DND-41 (cell line): Measurements from ENCODE around the gene BASP1.
A peak's percentile ranks its signal among the peaks of the same experiment; 100 is the strongest.

Experiments used
- ATAC-seq: fragments of 200-7000 bp; cut with Tn5 transposase; 3 replicates; pipeline ENCODE4 v1.9.1; 2021; ENCODE audit warnings: low read depth; ENCODE audit not compliant: insufficient read depth
- DNase-seq: peaks from one replicate; pipeline ENCODE4 v3.0.0-alpha.2; 2020
- H2AFZ ChIP-seq: 2 replicates; pipeline ENCODE4 v1.6.0; 2012; ENCODE audit warnings: low read depth, low read length
- H3K27ac ChIP-seq: 2 replicates; pipeline ENCODE4 v1.5.1; 2012; ENCODE audit warnings: low read length, inconsistent platforms
- H3K27me3 ChIP-seq: fragments of 200-600 bp; sonication (generic); 2 replicates; pipeline ENCODE4 v1.6.0; 2012; ENCODE audit warnings: low read length, mild to moderate bottlenecking, inconsistent platforms; ENCODE audit not compliant: insufficient read depth, poor library complexity
- H3K36me3 ChIP-seq: 2 replicates; pipeline ENCODE4 v1.5.1; 2012; ENCODE audit warnings: low read length, inconsistent platforms; ENCODE audit not compliant: insufficient read depth
- H3K4me1 ChIP-seq: 2 replicates; pipeline ENCODE4 v1.5.1; 2012; ENCODE audit warnings: mild to moderate bottlenecking, low read length; ENCODE audit not compliant: insufficient read depth
- H3K4me2 ChIP-seq: 2 replicates; pipeline ENCODE4 v1.6.0; 2012; ENCODE audit warnings: mild to moderate bottlenecking, moderate library complexity, low read length, inconsistent platforms; ENCODE audit not compliant: insufficient read depth
- H3K4me3 ChIP-seq, 2 experiments: fragments of 200-600 bp in 1 of 2; shearing (Covaris generic) in 1 of 2; 2 replicates each; pipeline ENCODE4 v1.5.1; 2012 to 2016; ENCODE audit warnings: inconsistent platforms in 2 of 2, low read length in 2 of 2, mild to moderate bottlenecking in 2 of 2, low read depth in 1 of 2, moderate library complexity in 1 of 2
- H3K79me2 ChIP-seq: 2 replicates; pipeline ENCODE4 v1.6.0; 2012; ENCODE audit warnings: low read length, inconsistent platforms; ENCODE audit not compliant: insufficient read depth
- H3K9ac ChIP-seq: 2 replicates; pipeline ENCODE4 v1.6.0; 2012; ENCODE audit warnings: low read depth, mild to moderate bottlenecking, inconsistent platforms, low read length, moderate library complexity
- H3K9me3 ChIP-seq: 2 replicates; pipeline ENCODE4 v1.5.1; 2012; ENCODE audit warnings: low read length, moderate library complexity, mild to moderate bottlenecking, inconsistent platforms; ENCODE audit not compliant: insufficient read depth, severe bottlenecking
- H4K20me1 ChIP-seq: 2 replicates; pipeline ENCODE4 v1.6.0; 2012; ENCODE audit warnings: low read length; ENCODE audit not compliant: insufficient read depth
- EZH2 ChIP-seq: IDR thresholded peaks from 3 replicates; pipeline ENCODE4 v1.6.1; 2012; ENCODE audit warnings: borderline replicate concordance, low read depth, mild to moderate bottlenecking, moderate library complexity, low read length, inconsistent platforms; ENCODE audit not compliant: severe bottlenecking
- TF ChIP-seq, protein P1 (sequence below): IDR thresholded peaks from 2 replicates; pipeline ENCODE4 v1.5.1; 2012; ENCODE audit warnings: borderline replicate concordance, low read length, moderate library complexity, mild to moderate bottlenecking; ENCODE audit not compliant: poor library complexity, severe bottlenecking; ENCODE audit errors: extremely low read depth

The BASP1 gene

DNA sequence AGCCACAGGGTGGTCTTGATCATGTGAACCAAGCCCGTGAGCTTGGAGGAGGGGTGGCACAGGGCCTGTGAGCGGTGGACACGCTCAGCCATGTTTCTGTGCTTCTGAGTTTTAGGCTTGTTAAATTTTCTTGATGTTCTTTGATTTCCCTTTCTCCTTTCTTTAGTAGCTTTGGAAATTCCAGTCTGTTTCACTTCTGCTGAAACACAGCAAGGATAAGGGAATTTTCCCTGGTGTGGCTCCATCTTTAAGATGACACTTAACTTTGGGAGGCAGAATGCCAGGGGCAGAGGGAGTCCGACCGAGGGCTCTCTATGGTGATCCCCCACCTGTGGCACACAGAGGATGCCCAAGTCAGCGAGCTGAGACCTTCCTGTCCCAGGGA, 29.7 kb upstream of the BASP1 start:
- no peaks in the 10 kb centered on the region for H3K4me1 ChIP-seq
- no peak overlapping the region for H3K4me2 ChIP-seq
- no peak for ATAC-seq

DNA sequence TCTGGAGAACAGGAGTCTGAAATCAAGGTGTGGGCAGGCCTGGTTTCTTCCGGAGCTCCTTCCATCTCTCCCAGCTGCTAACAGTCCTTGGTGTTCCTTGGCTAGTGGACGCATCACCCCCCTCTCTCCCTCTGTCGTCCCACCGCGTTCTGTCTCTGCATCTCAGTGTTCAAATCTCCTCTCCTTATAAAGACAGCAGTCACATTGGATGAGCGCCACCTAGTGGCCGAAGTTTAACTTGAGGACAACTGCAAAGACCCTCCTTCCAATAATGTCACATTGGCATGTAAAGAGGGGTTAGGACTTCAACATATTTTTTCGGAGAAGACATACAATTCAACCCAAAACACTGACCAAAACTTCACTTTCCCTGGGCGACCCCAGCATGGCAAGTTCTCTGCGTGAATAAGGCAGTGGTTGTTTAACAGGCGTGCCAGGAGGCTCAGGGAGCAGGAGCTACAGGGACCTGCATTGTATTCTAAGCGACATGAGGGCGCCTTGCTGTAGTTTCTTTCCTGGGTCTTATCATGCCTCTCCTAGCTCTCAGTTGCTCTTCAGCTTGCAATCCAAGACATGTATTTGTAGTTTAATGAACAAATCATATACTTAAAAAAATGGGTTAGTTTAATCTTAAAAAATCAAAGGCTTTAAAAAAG, 27.9 kb upstream of the BASP1 start:
- peak; percentile 87 for ATAC-seq
- Histone ChIP-seq H3K79me2 (no peaks in the 10 kb centered on the region), H2AFZ (no peak overlapping the region)

More for the DNA sequence above, 29.7 kb upstream of the BASP1 start:
- Histone ChIP-seq H3K4me3 (no peak overlapping the region), H3K27me3 (no peaks in the 10 kb centered on the region), H3K79me2 (no peaks in the 10 kb centered on the region), H3K36me3 (no peaks in the 10 kb centered on the region), H3K27ac (no peak overlapping the region), H3K9me3 (no peaks in the 10 kb centered on the region), H3K9ac (no peak overlapping the region), H2AFZ (no peak overlapping the region), H4K20me1 (no peaks in the 10 kb centered on the region)
- no peak for DNase-seq
- TF ChIP-seq, protein P1, sequence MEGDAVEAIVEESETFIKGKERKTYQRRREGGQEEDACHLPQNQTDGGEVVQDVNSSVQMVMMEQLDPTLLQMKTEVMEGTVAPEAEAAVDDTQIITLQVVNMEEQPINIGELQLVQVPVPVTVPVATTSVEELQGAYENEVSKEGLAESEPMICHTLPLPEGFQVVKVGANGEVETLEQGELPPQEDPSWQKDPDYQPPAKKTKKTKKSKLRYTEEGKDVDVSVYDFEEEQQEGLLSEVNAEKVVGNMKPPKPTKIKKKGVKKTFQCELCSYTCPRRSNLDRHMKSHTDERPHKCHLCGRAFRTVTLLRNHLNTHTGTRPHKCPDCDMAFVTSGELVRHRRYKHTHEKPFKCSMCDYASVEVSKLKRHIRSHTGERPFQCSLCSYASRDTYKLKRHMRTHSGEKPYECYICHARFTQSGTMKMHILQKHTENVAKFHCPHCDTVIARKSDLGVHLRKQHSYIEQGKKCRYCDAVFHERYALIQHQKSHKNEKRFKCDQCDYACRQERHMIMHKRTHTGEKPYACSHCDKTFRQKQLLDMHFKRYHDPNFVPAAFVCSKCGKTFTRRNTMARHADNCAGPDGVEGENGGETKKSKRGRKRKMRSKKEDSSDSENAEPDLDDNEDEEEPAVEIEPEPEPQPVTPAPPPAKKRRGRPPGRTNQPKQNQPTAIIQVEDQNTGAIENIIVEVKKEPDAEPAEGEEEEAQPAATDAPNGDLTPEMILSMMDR: no peak
- TF ChIP-seq EZH2: no peak

DNA sequence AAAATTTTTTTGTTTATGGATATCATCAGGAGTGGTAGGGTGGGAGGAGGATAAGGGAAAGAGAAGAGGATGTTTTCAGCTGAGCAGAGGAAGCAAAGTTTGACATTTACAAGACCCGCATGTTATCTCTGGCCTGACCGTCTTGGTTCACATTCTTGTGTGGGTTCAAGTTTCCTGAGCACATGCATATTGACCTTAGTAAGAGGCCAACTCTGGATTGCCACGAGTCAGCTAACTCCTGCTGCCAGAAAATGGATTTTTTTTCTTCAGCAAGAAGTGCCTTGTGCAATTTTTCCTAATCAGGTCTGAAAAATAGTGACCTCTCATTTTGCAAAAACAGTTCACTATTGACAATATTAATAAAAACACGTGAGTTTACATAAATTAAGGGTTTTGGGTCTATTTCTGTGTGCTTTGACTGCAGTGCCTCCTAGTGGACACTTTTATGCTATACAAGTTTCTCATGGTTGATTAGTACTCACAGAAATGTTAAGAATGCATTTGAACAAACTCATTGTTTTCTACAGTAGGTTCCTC, 27.1 kb upstream of the BASP1 start:
- ATAC-seq: no peak; the same call in 2 of the 3 replicates
- Histone ChIP-seq H3K9ac (no peak overlapping the region), H3K79me2 (no peaks in the 10 kb centered on the region), H2AFZ (no peak overlapping the region), H3K4me1 (no peaks in the 10 kb centered on the region), H4K20me1 (no peaks in the 10 kb centered on the region), H3K4me3 (no peak overlapping the region), H3K9me3 (no peaks in the 10 kb centered on the region), H3K4me2 (no peak overlapping the region), H3K27me3 (no peaks in the 10 kb centered on the region), H3K27ac (no peak overlapping the region), H3K36me3 (no peaks in the 10 kb centered on the region)
- DNase-seq: no peak
- no peak for TF ChIP-seq EZH2
- TF ChIP-seq, protein P1: peak; percentile 70

More for the DNA sequence above, 27.9 kb upstream of the BASP1 start:
- no peak for TF ChIP-seq EZH2
- TF ChIP-seq, protein P1: peak; percentile 88
- no peaks in the 10 kb centered on the region for H3K36me3 ChIP-seq
- H3K9me3 ChIP-seq: no peaks in the 10 kb centered on the region
- peak; percentile 69 for DNase-seq
- no peak overlapping the region for H3K27ac ChIP-seq
- H4K20me1 ChIP-seq: no peaks in the 10 kb centered on the region
- H3K9ac ChIP-seq: no peak overlapping the region
- no peak overlapping the region for H3K4me3 ChIP-seq
- H3K4me1 ChIP-seq: no peaks in the 10 kb centered on the region
- H3K27me3 ChIP-seq: no peaks in the 10 kb centered on the region
- H3K4me2 ChIP-seq: no peak overlapping the region
